SU-DHL-6 (cell line): ENCODE results near the gene KIDINS220.

Source experiments
- H2AFZ ChIP-seq: fragments of 200-600 bp; sonication (generic); 2 replicates; pipeline ENCODE4 v1.6.1; 2014; ENCODE audit warnings: low read depth, mild to moderate bottlenecking, moderate library complexity, mixed read lengths, antibody characterized with exemption, low read length; ENCODE audit not compliant: severe bottlenecking
- H3F3A ChIP-seq: fragments of 200-600 bp; shearing (Covaris generic); 2 replicates; pipeline ENCODE4 v1.6.0; 2016; ENCODE audit warnings: antibody characterized with exemption, mild to moderate bottlenecking; ENCODE audit not compliant: insufficient read depth
- H3K27ac ChIP-seq: fragments of 200-600 bp; sonication (generic); 2 replicates; pipeline ENCODE4 v1.5.1; 2016; ENCODE audit warnings: low read depth, mild to moderate bottlenecking, low read length, moderate library complexity, mixed read lengths
- H3K27me3 ChIP-seq: fragments of 200-600 bp; sonication (generic), shearing (Covaris generic); 2 replicates; pipeline ENCODE4 v1.6.0; 2014; ENCODE audit warnings: mild to moderate bottlenecking, low read length
- H3K36me3 ChIP-seq: fragments of 200-600 bp; sonication (generic); 2 replicates; pipeline ENCODE4 v1.6.1; 2014; ENCODE audit warnings: mild to moderate bottlenecking, low read length, mixed read lengths
- H3K4me2 ChIP-seq: fragments of 300-600, 200-600 bp; shearing (Covaris generic), sonication (generic); 2 replicates; pipeline ENCODE4 v1.6.0; 2014; ENCODE audit warnings: low read length, low read depth, mild to moderate bottlenecking; ENCODE audit not compliant: poor library complexity, severe bottlenecking
- H3K4me3 ChIP-seq: fragments of 200-600 bp; sonication (generic); 2 replicates; pipeline ENCODE4 v1.5.1; 2014; ENCODE audit warnings: antibody characterized with exemption, low read length, mild to moderate bottlenecking, mixed read lengths; ENCODE audit not compliant: insufficient read depth, poor library complexity, severe bottlenecking
- H3K79me2 ChIP-seq: fragments of 200-600 bp; sonication (generic); 2 replicates; pipeline ENCODE4 v1.6.1; 2014; ENCODE audit warnings: mild to moderate bottlenecking, low read length, moderate library complexity; ENCODE audit not compliant: insufficient read depth
- H3K9ac ChIP-seq: fragments of 200-600 bp; sonication (generic); 2 replicates; pipeline ENCODE4 v1.7.0; 2014; ENCODE audit warnings: mild to moderate bottlenecking, low read length
- H3K9me2 ChIP-seq: fragments of 200-600 bp; sonication (generic); replicated peaks from 2 replicates; pipeline ENCODE4 v1.6.1; 2014; ENCODE audit warnings: low read length; ENCODE audit not compliant: insufficient read depth
- H3K9me3 ChIP-seq: fragments of 200-600 bp; sonication (generic); 2 replicates; pipeline ENCODE4 v1.6.1; 2014; ENCODE audit warnings: low read length, mixed read lengths; ENCODE audit not compliant: insufficient read depth
- H4K20me1 ChIP-seq: fragments of 200-600 bp; sonication (generic); 2 replicates; pipeline ENCODE4 v1.6.1; 2014; ENCODE audit warnings: low read depth, mild to moderate bottlenecking, antibody characterized with exemption, low read length, moderate library complexity, mixed read lengths
- EZH2phosphoT487 ChIP-seq: fragments of 200-600 bp; sonication (generic), shearing (Covaris generic); conservative IDR thresholded peaks from 2 replicates; pipeline ENCODE4 v1.6.1; 2018; ENCODE audit warnings: mild to moderate bottlenecking, antibody characterized with exemption, low read length, moderate library complexity, mixed read lengths
- TF ChIP-seq, protein P1 (sequence below): fragments of 200-600 bp; sonication (generic); IDR thresholded peaks from one replicate; pipeline ENCODE4 v1.5.1; 2017; ENCODE audit warnings: antibody characterized with exemption, mild to moderate bottlenecking, low read length, moderate library complexity; ENCODE audit not compliant: insufficient read depth, poor library complexity, severe bottlenecking

Gene KIDINS220

GRCh38 chr2:8684878-8685696, 152.3 kb downstream of the KIDINS220 start:
- Histone ChIP-seq H3K4me3 (peak overlapping the region; percentile 57), H3K9me2 (no peaks in the 10 kb centered on the region), H3K27me3 (no peaks in the 10 kb centered on the region), H3K9ac (peak overlapping the region; percentile 60), H3K79me2 (no peaks in the 10 kb centered on the region; the same call in 1 of the 2 replicates), H2AFZ (peak overlapping the region; percentile 94), H3F3A (peaks cover 20% of the 10 kb centered on the region), H3K27ac (peak overlapping the region; percentile 46), H3K9me3 (no peaks in the 10 kb centered on the region), H4K20me1 (no peaks in the 10 kb centered on the region), H3K36me3 (no peaks in the 10 kb centered on the region), H3K4me2 (peak overlapping the region; percentile 58)
- TF ChIP-seq, protein P1, sequence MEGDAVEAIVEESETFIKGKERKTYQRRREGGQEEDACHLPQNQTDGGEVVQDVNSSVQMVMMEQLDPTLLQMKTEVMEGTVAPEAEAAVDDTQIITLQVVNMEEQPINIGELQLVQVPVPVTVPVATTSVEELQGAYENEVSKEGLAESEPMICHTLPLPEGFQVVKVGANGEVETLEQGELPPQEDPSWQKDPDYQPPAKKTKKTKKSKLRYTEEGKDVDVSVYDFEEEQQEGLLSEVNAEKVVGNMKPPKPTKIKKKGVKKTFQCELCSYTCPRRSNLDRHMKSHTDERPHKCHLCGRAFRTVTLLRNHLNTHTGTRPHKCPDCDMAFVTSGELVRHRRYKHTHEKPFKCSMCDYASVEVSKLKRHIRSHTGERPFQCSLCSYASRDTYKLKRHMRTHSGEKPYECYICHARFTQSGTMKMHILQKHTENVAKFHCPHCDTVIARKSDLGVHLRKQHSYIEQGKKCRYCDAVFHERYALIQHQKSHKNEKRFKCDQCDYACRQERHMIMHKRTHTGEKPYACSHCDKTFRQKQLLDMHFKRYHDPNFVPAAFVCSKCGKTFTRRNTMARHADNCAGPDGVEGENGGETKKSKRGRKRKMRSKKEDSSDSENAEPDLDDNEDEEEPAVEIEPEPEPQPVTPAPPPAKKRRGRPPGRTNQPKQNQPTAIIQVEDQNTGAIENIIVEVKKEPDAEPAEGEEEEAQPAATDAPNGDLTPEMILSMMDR = no peak
- TF ChIP-seq EZH2phosphoT487 = no peak

DNA sequence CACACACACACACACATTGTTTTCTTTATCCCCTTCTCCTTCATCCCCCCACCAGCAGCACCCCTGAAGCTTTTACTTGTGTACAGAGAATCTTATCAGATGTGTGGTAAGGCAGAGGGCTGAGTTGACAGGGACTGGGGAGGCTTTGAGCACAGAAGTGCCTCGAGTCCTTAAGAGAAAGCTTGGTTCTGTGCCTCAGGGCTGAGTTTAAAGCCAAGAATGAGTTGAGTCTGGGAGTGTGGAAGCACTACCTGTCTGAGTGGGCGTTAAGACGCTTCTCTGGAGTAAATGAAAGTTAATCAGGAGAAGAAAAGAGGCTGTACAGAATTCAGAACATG, 152.9 kb downstream of the KIDINS220 start:
- H3K9ac ChIP-seq = no peak overlapping the region; the same call in 1 of the 2 replicates
- H3K27me3 ChIP-seq = no peaks in the 10 kb centered on the region
- H4K20me1 ChIP-seq = no peaks in the 10 kb centered on the region
- peak overlapping the region; percentile 46 for H3K27ac ChIP-seq
- no peaks in the 10 kb centered on the region for H3K36me3 ChIP-seq
- H3K9me3 ChIP-seq = no peaks in the 10 kb centered on the region
- H2AFZ ChIP-seq = no peak overlapping the region
- H3K4me2 ChIP-seq = peak overlapping the region; percentile 58
- no peak overlapping the region for H3K4me3 ChIP-seq
- peaks cover 26% of the 10 kb centered on the region for H3F3A ChIP-seq
- TF ChIP-seq, protein P1 = no peak
- no peak for TF ChIP-seq EZH2phosphoT487
- H3K79me2 ChIP-seq = no peaks in the 10 kb centered on the region; the same call in 1 of the 2 replicates
- H3K9me2 ChIP-seq = no peaks in the 10 kb centered on the region

DNA sequence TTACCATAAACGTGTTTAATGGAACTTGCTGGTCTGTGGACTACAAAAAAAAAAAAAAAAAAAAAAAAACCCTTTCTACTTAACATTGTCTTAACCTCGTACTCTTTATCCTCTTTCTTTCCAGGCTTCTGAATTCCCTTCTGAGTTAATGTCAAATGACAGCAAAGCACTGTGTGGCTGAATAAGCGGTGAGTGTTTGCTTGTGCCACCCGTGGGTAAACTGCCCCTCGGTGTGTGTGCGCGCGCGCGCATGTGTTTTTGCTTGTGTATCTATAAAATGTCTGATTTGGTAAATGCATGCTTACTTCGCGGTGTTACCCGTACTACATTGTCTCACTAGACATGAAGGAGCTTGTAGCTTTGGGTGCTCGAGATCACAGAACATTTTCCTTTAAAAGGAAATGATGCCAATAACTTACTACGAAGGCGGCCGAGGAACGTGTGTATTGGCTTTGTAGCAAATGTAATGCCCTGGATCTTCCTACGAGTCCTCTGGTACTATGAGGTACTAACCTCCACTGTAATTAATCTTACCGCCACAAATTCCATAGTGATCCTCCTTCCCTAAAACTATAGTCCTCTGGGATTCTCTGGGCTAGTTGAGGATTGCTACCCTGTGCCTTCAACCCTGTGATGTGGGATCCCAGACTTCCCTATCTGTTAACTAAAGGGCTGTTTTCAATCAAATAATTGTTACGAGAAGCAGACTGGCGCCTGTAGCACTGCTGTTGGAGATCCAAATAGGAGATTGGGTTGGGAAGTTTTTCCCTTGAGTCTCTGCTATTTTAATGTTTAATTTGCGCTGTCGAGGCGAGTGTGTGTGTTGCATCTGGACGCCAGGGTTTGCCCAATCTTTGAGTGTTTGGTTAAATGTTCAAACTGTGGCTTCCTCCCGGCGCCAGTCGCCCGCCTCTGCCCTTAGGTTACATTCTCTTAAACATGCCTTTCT, 154.4 kb downstream of the KIDINS220 start:
- Histone ChIP-seq H3K4me2 (peak overlapping the region; percentile 58), H3K4me3 (peak overlapping the region; percentile 77), H3K9ac (peak overlapping the region; percentile 65), H3K9me3 (no peaks in the 10 kb centered on the region), H2AFZ (no peak overlapping the region), H3K9me2 (no peaks in the 10 kb centered on the region), H3F3A (peaks cover 27% of the 10 kb centered on the region), H3K36me3 (no peaks in the 10 kb centered on the region), H3K79me2 (no peaks in the 10 kb centered on the region; the same call in 1 of the 2 replicates), H4K20me1 (no peaks in the 10 kb centered on the region), H3K27me3 (no peaks in the 10 kb centered on the region), H3K27ac (peak overlapping the region; percentile 26; the same call in 1 of the 2 replicates)
- TF ChIP-seq EZH2phosphoT487 = no peak
- TF ChIP-seq, protein P1 = no peak
